KMS-11 (cell line): ENCODE data around the gene TM9SF1.

Experiments used
- H2AFZ ChIP-seq: fragments of 200-600 bp; sonication (generic); 2 replicates; pipeline ENCODE4 v1.6.1; 2016; ENCODE audit warnings: antibody characterized with exemption, mixed run types, low read depth
- H3K27ac ChIP-seq: fragments of 200-600 bp; sonication (generic); 2 replicates; pipeline ENCODE4 v1.6.1; 2016; ENCODE audit warnings: mild to moderate bottlenecking, mixed run types
- H3K27me3 ChIP-seq: fragments of 200-600 bp; sonication (generic); 2 replicates; pipeline ENCODE4 v1.6.1; 2017; ENCODE audit warnings: mild to moderate bottlenecking, low read depth, mixed run types, moderate library complexity; ENCODE audit not compliant: insufficient read depth
- H3K36me3 ChIP-seq: fragments of 200-600 bp; sonication (generic); 2 replicates; pipeline ENCODE4 v1.6.1; 2017; ENCODE audit warnings: mild to moderate bottlenecking, mixed run types; ENCODE audit not compliant: insufficient read depth
- H3K4me1 ChIP-seq: fragments of 200-600 bp; sonication (generic); 2 replicates; pipeline ENCODE4 v1.6.1; 2016; ENCODE audit warnings: mild to moderate bottlenecking, low read depth, mixed run types; ENCODE audit not compliant: poor library complexity, severe bottlenecking
- H3K4me2 ChIP-seq: fragments of 200-600 bp; sonication (generic); 2 replicates; pipeline ENCODE4 v1.7.0; 2016; ENCODE audit warnings: mild to moderate bottlenecking, mixed run types
- H3K4me3 ChIP-seq: fragments of 200-600 bp; sonication (generic); IDR thresholded peaks from 2 replicates; pipeline ENCODE4 v1.6.1; 2017; ENCODE audit warnings: low read depth, low read length, mixed read lengths; ENCODE audit not compliant: insufficient read depth
- H3K79me2 ChIP-seq: fragments of 200-600 bp; sonication (generic); 2 replicates; pipeline ENCODE4 v1.6.1; 2016; ENCODE audit warnings: low read depth, mixed run types; ENCODE audit not compliant: insufficient read depth
- H3K9ac ChIP-seq: fragments of 200-600 bp; sonication (generic); 2 replicates; pipeline ENCODE4 v1.6.1; 2016; ENCODE audit warnings: mild to moderate bottlenecking, mixed run types
- H4K20me1 ChIP-seq: fragments of 200-600 bp; sonication (generic); 2 replicates; pipeline ENCODE4 v1.6.1; 2016; ENCODE audit warnings: mild to moderate bottlenecking, mixed run types; ENCODE audit not compliant: insufficient read depth
- CTCF ChIP-seq: fragments of 200-600 bp; sonication (generic); conservative IDR thresholded peaks from 2 replicates; pipeline ENCODE4 v1.6.1; 2017; ENCODE audit warnings: low read depth, mild to moderate bottlenecking, antibody characterized with exemption, low read length, moderate library complexity, mixed read lengths

Gene TM9SF1

GRCh38 chr14:24162093-24162492 is 33.1 kb downstream of the TM9SF1 start:
- Histone ChIP-seq H3K4me1 (peaks cover 14% of the 10 kb centered on the region), H2AFZ (no peak overlapping the region), H3K79me2 (no peaks in the 10 kb centered on the region), H4K20me1 (no peaks in the 10 kb centered on the region), H3K4me3 (no peak overlapping the region), H3K27me3 (no peaks in the 10 kb centered on the region), H3K36me3 (no peaks in the 10 kb centered on the region), H3K9ac (no peak overlapping the region), H3K27ac (no peak overlapping the region), H3K4me2 (peak overlapping the region; percentile 79)
- no peak for TF ChIP-seq CTCF

- H2AFZ ChIP-seq, result 0 out of 2 replicates have a peak within 1 kb of the TSS, but pooled peaks have one; percentile 15
- H4K20me1 ChIP-seq, result no peaks in the 10 kb centered on the region
- no peaks in the 10 kb centered on the region for H3K36me3 ChIP-seq
- H3K27ac ChIP-seq, result peak within 1 kb of the TSS; percentile 14; the same call in 1 of the 2 replicates
- H3K79me2 ChIP-seq, result no peaks in the 10 kb centered on the region
- peak within 1 kb of the TSS; percentile 79 for H3K4me2 ChIP-seq
- no peaks in the 10 kb centered on the region for H3K27me3 ChIP-seq
- peak within 1 kb of the TSS; percentile 38; the same call in 1 of the 2 replicates for H3K9ac ChIP-seq
- peak; percentile 80 for TF ChIP-seq CTCF
- no peak within 1 kb of the TSS for H3K4me3 ChIP-seq
- H3K4me1 ChIP-seq, result peaks cover 14% of the 10 kb centered on the region
Observed at GRCh38 chr14:24160850-24161804, 34.1 kb downstream of the TM9SF1 start, which contains the start of gene IRF9. Gene IRF9, plus strand, starts transcription at chr14:24161265. Its CDS starts 880 bp downstream, at chr14:24162145.

GRCh38 chr14:24160499-24160849 is 34.8 kb downstream of the TM9SF1 start:
- Histone ChIP-seq H3K79me2 (no peaks in the 10 kb centered on the region), H3K4me3 (no peak overlapping the region), H3K4me2 (0 out of 2 replicates have a peak overlapping the region, but pooled peaks have one; percentile 36), H3K9ac (no peak overlapping the region), H3K36me3 (no peaks in the 10 kb centered on the region), H3K27me3 (no peaks in the 10 kb centered on the region), H2AFZ (no peak overlapping the region), H3K4me1 (peaks cover 14% of the 10 kb centered on the region), H3K27ac (no peak overlapping the region), H4K20me1 (no peaks in the 10 kb centered on the region)
- TF ChIP-seq CTCF, result no peak

- H3K9ac ChIP-seq, result no peak overlapping the region
- TF ChIP-seq CTCF, result no peak
- peaks cover 14% of the 10 kb centered on the region for H3K4me1 ChIP-seq
- H3K27ac ChIP-seq, result no peak overlapping the region
- no peaks in the 10 kb centered on the region for H4K20me1 ChIP-seq
- no peaks in the 10 kb centered on the region for H3K79me2 ChIP-seq
- H3K4me3 ChIP-seq, result no peak overlapping the region
- no peaks in the 10 kb centered on the region for H3K27me3 ChIP-seq
- H3K36me3 ChIP-seq, result no peaks in the 10 kb centered on the region
- H2AFZ ChIP-seq, result no peak overlapping the region
- no peak overlapping the region for H3K4me2 ChIP-seq
Observed at GRCh38 chr14:24159777-24160498, 35.3 kb downstream of the TM9SF1 start.
